SK-N-SH treated with all-trans-retinoic acid at 6 μM for 48 hours (cell line): ENCODE results near the gene CAP1.
A peak's percentile ranks its signal among the peaks of the same experiment; 100 is the strongest.

ENCODE experiments used
- ATAC-seq: fragments of 200-7000 bp; cut with Tn5 transposase; 3 replicates; pipeline ENCODE4 v1.9.1; 2020; ENCODE audit warnings: mild to moderate bottlenecking, moderate library complexity
- ARNTL ChIP-seq: fragments of 450-650 bp; formaldehyde crosslinking; IDR thresholded peaks from 2 replicates; pipeline ENCODE4 v1.5.0; 2020; ENCODE audit warnings: low read depth, mild to moderate bottlenecking, moderate library complexity, borderline replicate concordance
- CSDC2 ChIP-seq: fragments of 250-450 bp; sonication (Bioruptor Pico); IDR thresholded peaks from 2 replicates; pipeline ENCODE4 v1.5.0; 2020; ENCODE audit warnings: mild to moderate bottlenecking, moderate library complexity
- ESRRG ChIP-seq: fragments of 250-450 bp; sonication (Bioruptor Pico); IDR thresholded peaks from 2 replicates; pipeline ENCODE4 v1.6.1; 2021; ENCODE audit warnings: mild to moderate bottlenecking
- GLIS3 ChIP-seq: fragments of 250-450 bp; sonication (Bioruptor Pico); IDR thresholded peaks from 2 replicates; pipeline ENCODE4 v1.5.0; 2020; ENCODE audit warnings: mild to moderate bottlenecking, moderate library complexity
- ISL1 ChIP-seq: fragments of 250-450 bp; sonication (Bioruptor Pico); IDR thresholded peaks from 2 replicates; pipeline ENCODE4 v2.1.2; 2022; ENCODE audit warnings: mild to moderate bottlenecking, moderate library complexity
- OSR1 ChIP-seq: fragments of 250-450 bp; sonication (Bioruptor Pico); IDR thresholded peaks from 2 replicates; pipeline ENCODE4 v1.8.0; 2022; ENCODE audit warnings: moderate library complexity, mild to moderate bottlenecking, inconsistent platforms
- PATZ1 ChIP-seq: fragments of 250-450 bp; sonication (Bioruptor Pico); IDR thresholded peaks from 2 replicates; pipeline ENCODE4 v1.8.0; 2020; ENCODE audit warnings: mild to moderate bottlenecking, moderate library complexity, borderline replicate concordance
- PPARA ChIP-seq: fragments of 250-450 bp; sonication (Bioruptor Pico); IDR thresholded peaks from 2 replicates; pipeline ENCODE4 v1.5.0; 2020; ENCODE audit warnings: mild to moderate bottlenecking, borderline replicate concordance
- RARB ChIP-seq: fragments of 250-450 bp; sonication (Bioruptor Pico); IDR thresholded peaks from 2 replicates; pipeline ENCODE4 v1.8.0; 2021; ENCODE audit warnings: mild to moderate bottlenecking, moderate library complexity
- SNAI2 ChIP-seq: fragments of 250-450 bp; sonication (Bioruptor Pico); IDR thresholded peaks from 2 replicates; pipeline ENCODE4 v1.5.0; 2020; ENCODE audit warnings: mild to moderate bottlenecking, moderate library complexity
- TCF4 ChIP-seq: fragments of 250-450 bp; sonication (Bioruptor Pico); IDR thresholded peaks from 2 replicates; pipeline ENCODE4 v1.8.0; 2021; ENCODE audit warnings: mild to moderate bottlenecking, moderate library complexity, borderline replicate concordance
- TOX ChIP-seq: fragments of 250-450 bp; sonication (Bioruptor Pico); IDR thresholded peaks from 2 replicates; pipeline ENCODE4 v1.8.0; 2021; ENCODE audit warnings: mild to moderate bottlenecking, moderate library complexity, borderline replicate concordance
- TSHZ2 ChIP-seq: fragments of 250-450 bp; sonication (Bioruptor Pico); IDR thresholded peaks from 2 replicates; pipeline ENCODE4 v1.5.0; 2020; ENCODE audit warnings: mild to moderate bottlenecking, moderate library complexity
- ZC3H10 ChIP-seq: fragments of 250-450 bp; sonication (Bioruptor Pico); IDR thresholded peaks from 2 replicates; pipeline ENCODE4 v1.5.1; 2021; ENCODE audit warnings: mild to moderate bottlenecking, moderate library complexity
- ZFP3 ChIP-seq: fragments of 250-450 bp; sonication (Bioruptor Pico); IDR thresholded peaks from 2 replicates; pipeline ENCODE4 v1.5.0; 2020; ENCODE audit warnings: mild to moderate bottlenecking, moderate library complexity
- ZFP30 ChIP-seq: fragments of 450-650 bp; formaldehyde crosslinking; IDR thresholded peaks from 2 replicates; pipeline ENCODE4 v1.5.0; 2022; ENCODE audit warnings: mild to moderate bottlenecking, moderate library complexity
- ZNF565 ChIP-seq: fragments of 450-650 bp; formaldehyde crosslinking; conservative IDR thresholded peaks from 2 replicates; pipeline ENCODE4 v1.5.0; 2020; ENCODE audit warnings: low read depth, mild to moderate bottlenecking, moderate library complexity
- ZNF70 ChIP-seq: fragments of 450-650 bp; formaldehyde crosslinking; IDR thresholded peaks from 2 replicates; pipeline ENCODE4 v1.5.0; 2020; ENCODE audit warnings: mild to moderate bottlenecking, moderate library complexity
- ZNF8 ChIP-seq: fragments of 450-650 bp; formaldehyde crosslinking; IDR thresholded peaks from 2 replicates; pipeline ENCODE4 v1.5.0; 2020; ENCODE audit warnings: mild to moderate bottlenecking, moderate library complexity
- TF ChIP-seq, protein P1 (sequence below): fragments of 250-450 bp; sonication (Bioruptor Pico); IDR thresholded peaks from 2 replicates; pipeline ENCODE4 v1.5.1; 2020; ENCODE audit warnings: low read depth, mild to moderate bottlenecking, moderate library complexity
- TF ChIP-seq, protein P2 (sequence below): fragments of 250-450 bp; sonication (Bioruptor Pico); IDR thresholded peaks from 2 replicates; pipeline ENCODE4 v1.5.1; 2021; ENCODE audit warnings: mild to moderate bottlenecking, moderate library complexity

Gene CAP1

GRCh38 chr1:40011198-40011597, 29.3 kb upstream of the CAP1 start:
- no peak for ATAC-seq
- TF ChIP-seq TOX (CRISPR knock-in tag) (no peak), CSDC2 (CRISPR knock-in tag) (no peak), ZC3H10 (CRISPR knock-in tag) (no peak), RARB (CRISPR knock-in tag) (no peak), GLIS3 (no peak), ZNF70 (no peak), ZNF8 (CRISPR knock-in tag) (no peak), OSR1 (CRISPR knock-in tag) (no peak), TCF4 (CRISPR knock-in tag) (no peak), TSHZ2 (CRISPR knock-in tag) (no peak), PPARA (CRISPR knock-in tag) (no peak)

DNA sequence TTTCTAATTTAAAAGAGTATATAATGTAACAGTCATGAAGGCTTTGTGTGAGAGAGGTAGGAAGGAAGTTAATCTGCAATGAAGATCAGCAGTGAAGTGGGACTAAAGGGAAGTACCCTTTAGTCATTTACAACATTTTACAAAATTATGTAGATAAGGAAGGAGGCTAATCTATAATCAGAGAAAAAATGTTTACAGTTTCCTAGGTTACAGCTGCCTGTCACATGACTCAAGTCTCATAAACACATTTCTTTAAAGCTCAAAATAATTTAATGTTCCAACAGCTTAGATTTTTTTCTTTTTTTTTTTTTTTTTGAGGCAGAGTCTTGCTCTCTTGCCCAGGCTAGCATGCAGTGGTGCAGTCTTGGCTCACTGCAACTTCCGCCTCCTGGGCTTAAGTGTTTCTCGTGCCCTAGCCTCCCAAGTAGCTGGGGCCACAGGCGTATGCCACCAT, 26.2 kb upstream of the CAP1 start:
- TF ChIP-seq TSHZ2 (CRISPR knock-in tag) = no peak
- no peak for TF ChIP-seq ZFP3 (CRISPR knock-in tag)
- TF ChIP-seq SNAI2 (CRISPR knock-in tag) = no peak
- no peak for TF ChIP-seq OSR1 (CRISPR knock-in tag)
- TF ChIP-seq ARNTL (CRISPR knock-in tag) = no peak
- no peak for ATAC-seq

- TF ChIP-seq TCF4 (CRISPR knock-in tag) (no peak), ISL1 (no peak), ESRRG (CRISPR knock-in tag) (no peak), OSR1 (CRISPR knock-in tag) (no peak), PPARA (CRISPR knock-in tag) (no peak), ZNF565 (no peak), ZNF8 (CRISPR knock-in tag) (no peak), ARNTL (CRISPR knock-in tag) (no peak), RARB (CRISPR knock-in tag) (no peak), CSDC2 (CRISPR knock-in tag) (no peak), ZFP30 (CRISPR knock-in tag) (no peak), ZNF70 (no peak), PATZ1 (CRISPR knock-in tag) (no peak), TOX (CRISPR knock-in tag) (no peak)
- TF ChIP-seq, protein P1, sequence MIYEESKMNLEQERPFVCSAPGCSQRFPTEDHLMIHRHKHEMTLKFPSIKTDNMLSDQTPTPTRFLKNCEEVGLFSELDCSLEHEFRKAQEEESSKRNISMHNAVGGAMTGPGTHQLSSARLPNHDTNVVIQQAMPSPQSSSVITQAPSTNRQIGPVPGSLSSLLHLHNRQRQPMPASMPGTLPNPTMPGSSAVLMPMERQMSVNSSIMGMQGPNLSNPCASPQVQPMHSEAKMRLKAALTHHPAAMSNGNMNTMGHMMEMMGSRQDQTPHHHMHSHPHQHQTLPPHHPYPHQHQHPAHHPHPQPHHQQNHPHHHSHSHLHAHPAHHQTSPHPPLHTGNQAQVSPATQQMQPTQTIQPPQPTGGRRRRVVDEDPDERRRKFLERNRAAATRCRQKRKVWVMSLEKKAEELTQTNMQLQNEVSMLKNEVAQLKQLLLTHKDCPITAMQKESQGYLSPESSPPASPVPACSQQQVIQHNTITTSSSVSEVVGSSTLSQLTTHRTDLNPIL = no peak
- TF ChIP-seq, protein P2, sequence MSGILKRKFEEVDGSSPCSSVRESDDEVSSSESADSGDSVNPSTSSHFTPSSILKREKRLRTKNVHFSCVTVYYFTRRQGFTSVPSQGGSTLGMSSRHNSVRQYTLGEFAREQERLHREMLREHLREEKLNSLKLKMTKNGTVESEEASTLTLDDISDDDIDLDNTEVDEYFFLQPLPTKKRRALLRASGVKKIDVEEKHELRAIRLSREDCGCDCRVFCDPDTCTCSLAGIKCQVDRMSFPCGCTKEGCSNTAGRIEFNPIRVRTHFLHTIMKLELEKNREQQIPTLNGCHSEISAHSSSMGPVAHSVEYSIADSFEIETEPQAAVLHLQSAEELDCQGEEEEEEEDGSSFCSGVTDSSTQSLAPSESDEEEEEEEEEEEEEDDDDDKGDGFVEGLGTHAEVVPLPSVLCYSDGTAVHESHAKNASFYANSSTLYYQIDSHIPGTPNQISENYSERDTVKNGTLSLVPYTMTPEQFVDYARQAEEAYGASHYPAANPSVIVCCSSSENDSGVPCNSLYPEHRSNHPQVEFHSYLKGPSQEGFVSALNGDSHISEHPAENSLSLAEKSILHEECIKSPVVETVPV (CRISPR knock-in tag) = no peak
- peak; percentile 95 for ATAC-seq
These were observed 25.5 kb upstream of the CAP1 start for GRCh38 chr1:40014812-40015594.
